HL-60/S4 (cell line): ENCODE results near the gene PKIG.

Experiments
- in situ Hi-C: fragments of 300-500 bp; cut with MboI; formaldehyde crosslinking; loops from 2 replicates; pipeline ENCODE4 v1.14.3; 2022; ENCODE audit warnings: low sequenced_read_pairs

Gene PKIG

GRCh38 chr20:44615876-44616603 lies 33.7 kb downstream of the PKIG start:
- in situ Hi-C loops: loop anchor here (10.0 kb wide), 1 partner anchor 221 kb away; no protein-coding TSS in a partner anchor

GRCh38 chr20:44616604-44616964 lies 34.2 kb downstream of the PKIG start:
- in situ Hi-C loops: loop anchor here (10.0 kb wide), 1 partner anchor 222 kb away; no protein-coding TSS in a partner anchor

- in situ Hi-C loops: loop anchor here (10.0 kb wide), 1 partner anchor 224 kb away; no protein-coding TSS in a partner anchor
These were observed 35.9 kb downstream of the PKIG start for GRCh38 chr20:44618318-44618731.

- in situ Hi-C loops: loop anchor here (10.0 kb wide), 1 partner anchor 224 kb away; no protein-coding TSS in a partner anchor
These were observed 36.9 kb downstream of the PKIG start for GRCh38 chr20:44619294-44619693.

- in situ Hi-C loops: no loop called here
These were observed 37.7 kb downstream of the PKIG start for GRCh38 chr20:44620030-44620429.

- in situ Hi-C loops: no loop called here
These were observed 38.9 kb downstream of the PKIG start for GRCh38 chr20:44621325-44621724.

- in situ Hi-C loops: no loop called here
These were observed 39.6 kb downstream of the PKIG start for GRCh38 chr20:44621939-44622338.

- in situ Hi-C loops: no loop called here
These were observed 40.3 kb downstream of the PKIG start for GRCh38 chr20:44622501-44623270.

GRCh38 chr20:44624152-44624551 lies 41.8 kb downstream of the PKIG start:
- in situ Hi-C loops: no loop called here

- in situ Hi-C loops: no loop called here
These were observed 42.4 kb downstream of the PKIG start for GRCh38 chr20:44624743-44625271.

- in situ Hi-C loops: no loop called here
These were observed 43.0 kb downstream of the PKIG start for GRCh38 chr20:44625361-44625760.

GRCh38 chr20:44626278-44626677 lies 43.9 kb downstream of the PKIG start:
- in situ Hi-C loops: no loop called here

GRCh38 chr20:44627364-44628010 lies 45.1 kb downstream of the PKIG start:
- in situ Hi-C loops: no loop called here

- in situ Hi-C loops: no loop called here
These were observed 46.6 kb downstream of the PKIG start for GRCh38 chr20:44629017-44629385.

GRCh38 chr20:44629542-44629941 lies 47.2 kb downstream of the PKIG start:
- in situ Hi-C loops: no loop called here

- in situ Hi-C loops: no loop called here
These were observed 47.9 kb downstream of the PKIG start for GRCh38 chr20:44630297-44630696.

GRCh38 chr20:44632103-44632752 lies 49.8 kb downstream of the PKIG start:
- in situ Hi-C loops: no loop called here

- in situ Hi-C loops: no loop called here
These were observed 50.9 kb downstream of the PKIG start for GRCh38 chr20:44633187-44633810.

- in situ Hi-C loops: no loop called here
These were observed 51.7 kb downstream of the PKIG start for GRCh38 chr20:44633872-44634600.

- in situ Hi-C loops: no loop called here
These were observed 53.5 kb downstream of the PKIG start for GRCh38 chr20:44635877-44636276.
